22Rv1 (cell line): ENCODE data around the gene ZEB2.

Experiments
- H3K27ac ChIP-seq: fragments of 450-650 bp; 2 replicates; pipeline ENCODE4 v1.5.1; 2017
- ZFX ChIP-seq: fragments of 450-650 bp; IDR thresholded peaks from 2 replicates; pipeline ENCODE4 v1.6.1; 2017; ENCODE audit warnings: antibody characterized with exemption, borderline replicate concordance
- TF ChIP-seq, protein P1 (sequence below): fragments of 450-650 bp; IDR thresholded peaks from 2 replicates; pipeline ENCODE4 v1.5.1; 2017; ENCODE audit warnings: mild to moderate bottlenecking

Gene ZEB2

GRCh38 chr2:144512891-144513351 lies 7.0 kb downstream of the ZEB2 start:
- TF ChIP-seq, protein P1, sequence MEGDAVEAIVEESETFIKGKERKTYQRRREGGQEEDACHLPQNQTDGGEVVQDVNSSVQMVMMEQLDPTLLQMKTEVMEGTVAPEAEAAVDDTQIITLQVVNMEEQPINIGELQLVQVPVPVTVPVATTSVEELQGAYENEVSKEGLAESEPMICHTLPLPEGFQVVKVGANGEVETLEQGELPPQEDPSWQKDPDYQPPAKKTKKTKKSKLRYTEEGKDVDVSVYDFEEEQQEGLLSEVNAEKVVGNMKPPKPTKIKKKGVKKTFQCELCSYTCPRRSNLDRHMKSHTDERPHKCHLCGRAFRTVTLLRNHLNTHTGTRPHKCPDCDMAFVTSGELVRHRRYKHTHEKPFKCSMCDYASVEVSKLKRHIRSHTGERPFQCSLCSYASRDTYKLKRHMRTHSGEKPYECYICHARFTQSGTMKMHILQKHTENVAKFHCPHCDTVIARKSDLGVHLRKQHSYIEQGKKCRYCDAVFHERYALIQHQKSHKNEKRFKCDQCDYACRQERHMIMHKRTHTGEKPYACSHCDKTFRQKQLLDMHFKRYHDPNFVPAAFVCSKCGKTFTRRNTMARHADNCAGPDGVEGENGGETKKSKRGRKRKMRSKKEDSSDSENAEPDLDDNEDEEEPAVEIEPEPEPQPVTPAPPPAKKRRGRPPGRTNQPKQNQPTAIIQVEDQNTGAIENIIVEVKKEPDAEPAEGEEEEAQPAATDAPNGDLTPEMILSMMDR = no peak
- TF ChIP-seq ZFX = no peak
- H3K27ac ChIP-seq = no peak overlapping the region

GRCh38 chr2:144512470-144512869 lies 7.4 kb downstream of the ZEB2 start:
- TF ChIP-seq ZFX = no peak
- TF ChIP-seq, protein P1 = no peak
- H3K27ac ChIP-seq = no peak overlapping the region

DNA sequence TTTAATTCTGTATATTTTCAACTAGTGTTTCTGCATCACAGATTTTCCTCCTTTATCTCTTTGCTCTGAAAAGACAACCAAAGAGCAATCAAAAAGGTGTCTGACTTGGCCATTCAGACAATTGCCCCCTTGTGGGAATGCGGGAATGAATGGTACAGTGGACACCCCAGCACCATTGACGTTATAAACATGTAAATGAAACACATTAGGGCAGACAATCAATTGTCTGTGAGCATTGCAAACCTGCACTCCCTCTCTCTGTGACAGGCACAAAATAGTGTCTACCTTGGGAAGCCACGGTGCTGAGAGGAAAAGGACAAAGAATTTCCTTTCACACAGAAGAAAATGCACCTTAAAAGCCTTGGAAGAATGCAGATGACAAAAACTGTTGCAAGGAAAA lies 8.0 kb downstream of the ZEB2 start:
- no peak overlapping the region for H3K27ac ChIP-seq
- TF ChIP-seq ZFX = no peak
- TF ChIP-seq, protein P1 = no peak

GRCh38 chr2:144511226-144511810 lies 8.6 kb downstream of the ZEB2 start:
- H3K27ac ChIP-seq = no peak overlapping the region
- TF ChIP-seq, protein P1 = no peak
- no peak for TF ChIP-seq ZFX

DNA sequence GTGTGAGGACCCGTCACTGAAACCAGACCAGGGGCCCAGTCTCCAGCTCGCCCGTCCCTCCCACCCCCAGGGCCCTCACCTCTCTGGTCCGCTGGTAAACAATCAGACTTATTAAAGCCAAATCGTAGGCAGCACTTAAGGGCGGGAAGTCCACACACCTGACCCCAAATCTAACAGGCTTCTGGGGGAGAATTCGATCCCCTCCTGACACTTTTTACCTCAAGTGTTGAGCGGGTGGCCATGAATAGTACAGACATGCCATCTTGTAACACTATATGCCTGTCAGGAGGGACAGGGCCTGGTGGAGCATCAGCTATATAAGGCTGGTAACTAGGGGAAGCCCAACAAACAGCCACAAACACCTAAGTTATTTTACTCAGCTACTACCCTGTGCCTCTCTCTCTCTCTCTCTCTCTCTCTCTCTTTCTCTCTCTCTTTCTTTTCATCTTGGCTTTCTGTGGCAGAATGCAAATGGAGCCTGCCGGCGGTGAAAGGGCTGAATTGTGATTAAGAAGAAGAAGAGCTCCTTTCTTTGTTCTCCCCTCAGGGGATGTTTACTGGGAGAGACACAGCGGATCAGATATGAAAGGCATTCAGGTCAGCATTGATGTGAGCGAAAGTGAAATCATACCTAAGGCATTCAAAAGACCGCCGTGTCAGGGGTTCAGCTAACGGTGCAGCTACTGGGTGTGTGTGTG lies 9.5 kb downstream of the ZEB2 start:
- no peak overlapping the region for H3K27ac ChIP-seq
- TF ChIP-seq, protein P1 = no peak
- no peak for TF ChIP-seq ZFX

GRCh38 chr2:144509879-144510221 lies 10.1 kb downstream of the ZEB2 start:
- no peak overlapping the region for H3K27ac ChIP-seq
- no peak for TF ChIP-seq ZFX
- TF ChIP-seq, protein P1 = no peak

DNA sequence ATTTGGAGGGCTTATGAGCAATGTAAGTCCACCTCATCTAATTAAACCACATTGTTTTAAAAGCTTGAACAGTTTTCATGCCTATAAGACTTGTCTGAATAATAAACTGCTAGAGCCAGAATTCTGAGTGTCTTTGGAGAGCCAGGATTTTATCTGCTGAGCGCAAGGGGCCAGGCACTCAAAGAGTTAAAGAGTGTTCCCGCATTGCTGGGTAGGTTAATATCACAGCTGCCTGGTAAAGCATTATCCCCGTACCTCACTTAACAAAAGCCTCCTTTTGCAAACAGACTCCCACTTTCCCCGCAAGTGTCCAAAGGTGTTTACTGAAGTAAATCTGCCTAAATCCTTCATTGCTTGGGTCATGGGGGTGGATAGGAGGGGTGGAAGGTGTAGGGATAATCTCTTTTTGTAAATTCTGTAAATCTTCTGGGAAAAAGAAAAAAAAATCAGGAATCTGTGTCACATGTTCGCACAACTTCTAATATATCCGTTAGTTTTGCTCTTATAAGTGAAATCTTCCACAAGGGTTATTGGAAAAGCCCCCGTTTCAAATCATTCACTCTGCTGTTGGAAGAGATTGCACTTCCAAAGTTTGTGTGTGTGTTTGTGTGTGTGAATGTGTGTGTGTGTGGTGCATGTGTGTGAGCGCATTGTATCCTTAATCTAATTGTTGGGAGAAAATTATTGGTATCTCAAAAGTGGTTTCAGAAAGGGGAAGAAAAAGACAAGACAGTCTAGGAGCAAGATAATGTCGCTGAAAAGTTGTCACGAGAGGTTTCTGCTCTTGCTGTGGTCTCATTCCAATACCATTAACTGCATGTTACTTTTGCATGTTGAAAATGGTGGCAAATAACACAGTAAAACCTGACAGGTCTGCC lies 10.7 kb downstream of the ZEB2 start:
- TF ChIP-seq, protein P1 = no peak
- TF ChIP-seq ZFX = no peak
- no peak overlapping the region for H3K27ac ChIP-seq
